ENCODE measurements around the gene KIF6.

KIF6 gene

DNA sequence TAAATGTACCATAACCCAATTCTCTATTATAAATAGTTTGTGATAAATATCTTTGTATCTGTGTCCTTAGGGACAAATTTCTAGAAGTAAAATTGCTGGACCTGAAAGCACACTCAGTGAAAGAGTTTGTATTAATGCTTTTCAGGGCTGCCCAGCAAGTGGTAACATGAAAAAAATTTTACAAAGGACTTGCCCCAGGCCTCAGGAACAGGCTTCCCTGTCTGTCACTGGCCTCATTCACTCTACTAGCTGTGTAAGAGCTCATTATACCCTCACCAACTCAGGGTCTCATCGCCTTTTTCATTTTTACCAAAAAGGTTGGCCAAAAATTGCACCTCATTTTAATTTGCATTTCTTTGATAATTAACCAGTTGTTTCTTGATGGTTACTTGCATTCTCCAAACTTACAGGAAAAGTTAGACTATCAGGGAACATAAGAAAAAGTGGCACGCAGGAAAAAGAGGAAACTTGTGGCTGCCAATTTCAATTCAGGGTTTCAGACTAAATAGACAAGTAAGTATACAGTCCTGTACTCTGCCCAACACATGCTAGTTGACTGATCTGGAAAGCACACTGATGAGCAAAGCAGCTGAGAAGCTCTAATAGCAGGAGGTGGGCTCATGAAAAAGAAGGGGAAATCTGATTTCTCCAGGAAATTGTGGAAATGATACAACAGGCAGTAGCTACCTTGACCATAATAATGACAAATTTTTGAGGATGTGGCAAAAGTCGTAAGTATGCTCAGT, 161.5 kb downstream of the KIF6 start:
- TF ChIP-seq, protein P1, sequence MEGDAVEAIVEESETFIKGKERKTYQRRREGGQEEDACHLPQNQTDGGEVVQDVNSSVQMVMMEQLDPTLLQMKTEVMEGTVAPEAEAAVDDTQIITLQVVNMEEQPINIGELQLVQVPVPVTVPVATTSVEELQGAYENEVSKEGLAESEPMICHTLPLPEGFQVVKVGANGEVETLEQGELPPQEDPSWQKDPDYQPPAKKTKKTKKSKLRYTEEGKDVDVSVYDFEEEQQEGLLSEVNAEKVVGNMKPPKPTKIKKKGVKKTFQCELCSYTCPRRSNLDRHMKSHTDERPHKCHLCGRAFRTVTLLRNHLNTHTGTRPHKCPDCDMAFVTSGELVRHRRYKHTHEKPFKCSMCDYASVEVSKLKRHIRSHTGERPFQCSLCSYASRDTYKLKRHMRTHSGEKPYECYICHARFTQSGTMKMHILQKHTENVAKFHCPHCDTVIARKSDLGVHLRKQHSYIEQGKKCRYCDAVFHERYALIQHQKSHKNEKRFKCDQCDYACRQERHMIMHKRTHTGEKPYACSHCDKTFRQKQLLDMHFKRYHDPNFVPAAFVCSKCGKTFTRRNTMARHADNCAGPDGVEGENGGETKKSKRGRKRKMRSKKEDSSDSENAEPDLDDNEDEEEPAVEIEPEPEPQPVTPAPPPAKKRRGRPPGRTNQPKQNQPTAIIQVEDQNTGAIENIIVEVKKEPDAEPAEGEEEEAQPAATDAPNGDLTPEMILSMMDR (IDR thresholded peaks at IDR 0.05; ENCODE audit: low read depth, low read length): no peak
- DNase-seq (ENCODE audit: low read depth in 2 of 2): no peak
- no peak overlapping the region for H3K4me3 ChIP-seq (replicated peaks in 1 of 2; ENCODE audit: low read depth in 2 of 2, low read length in 2 of 2)

DNA sequence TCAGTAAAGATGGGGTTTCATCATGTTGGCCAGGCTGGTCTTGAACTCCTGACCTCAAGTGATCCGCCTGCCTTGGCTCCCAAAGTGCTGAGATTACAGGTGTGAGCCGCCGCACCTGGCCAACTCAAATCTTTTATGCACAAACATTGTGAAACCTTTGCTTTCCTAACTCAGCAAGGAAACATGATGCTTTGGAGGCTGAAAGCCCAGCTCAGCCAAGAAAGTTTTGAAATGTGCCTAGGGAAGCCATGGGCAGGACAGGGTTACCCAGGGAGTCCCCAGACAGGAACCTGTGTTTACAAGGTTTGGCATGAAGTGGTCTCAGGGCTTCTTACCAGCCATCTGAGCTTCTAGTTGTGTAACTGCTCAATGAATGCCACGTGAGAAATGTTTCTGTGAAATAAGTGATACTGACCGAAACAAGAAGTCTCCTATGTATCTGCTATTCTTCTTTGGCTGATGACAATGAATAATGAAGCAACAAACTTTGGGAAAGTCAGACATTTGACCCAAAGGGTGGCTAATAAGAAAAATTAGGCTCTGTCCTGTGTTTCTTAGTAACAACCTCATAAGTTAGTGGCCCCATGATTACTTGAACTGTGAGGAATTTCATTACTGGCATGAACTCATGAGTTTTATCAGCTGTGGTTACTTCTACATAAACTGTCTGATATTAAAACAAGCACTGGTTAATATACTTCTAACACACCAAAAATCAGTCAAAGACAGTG, 163.5 kb downstream of the KIF6 start:
- TF ChIP-seq, protein P1 (IDR thresholded peaks at IDR 0.05; ENCODE audit: low read depth, low read length): no peak
- peak in 1 of 2 donors; percentile 49 for DNase-seq (ENCODE audit: low read depth in 2 of 2)
- no peak overlapping the region for H3K4me3 ChIP-seq (replicated peaks in 1 of 2; ENCODE audit: low read depth in 2 of 2, low read length in 2 of 2)

DNA sequence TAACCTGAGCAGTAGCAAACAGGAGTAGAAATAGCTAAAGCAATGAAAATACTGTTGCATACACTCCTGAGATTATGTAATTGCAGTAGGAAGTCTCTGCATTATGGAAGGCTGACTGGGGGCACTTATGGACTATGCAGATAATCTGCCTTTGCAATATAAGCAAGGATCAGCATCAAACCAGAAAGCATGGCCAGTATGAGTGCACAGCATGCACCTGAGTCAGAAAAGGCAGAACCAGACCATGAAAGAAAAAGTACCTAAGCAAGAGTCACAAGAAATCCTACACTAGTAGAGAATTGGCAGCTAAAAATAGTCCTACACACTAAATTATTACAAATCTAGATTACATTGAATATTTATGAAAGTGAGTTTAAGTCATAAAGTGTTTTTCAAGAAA, 164.3 kb downstream of the KIF6 start:
- no peak overlapping the region for H3K4me3 ChIP-seq (replicated peaks in 1 of 2; ENCODE audit: low read depth in 2 of 2, low read length in 2 of 2)
- no peak for DNase-seq (ENCODE audit: low read depth in 2 of 2)
- TF ChIP-seq, protein P1 (IDR thresholded peaks at IDR 0.05; ENCODE audit: low read depth, low read length): no peak

DNA sequence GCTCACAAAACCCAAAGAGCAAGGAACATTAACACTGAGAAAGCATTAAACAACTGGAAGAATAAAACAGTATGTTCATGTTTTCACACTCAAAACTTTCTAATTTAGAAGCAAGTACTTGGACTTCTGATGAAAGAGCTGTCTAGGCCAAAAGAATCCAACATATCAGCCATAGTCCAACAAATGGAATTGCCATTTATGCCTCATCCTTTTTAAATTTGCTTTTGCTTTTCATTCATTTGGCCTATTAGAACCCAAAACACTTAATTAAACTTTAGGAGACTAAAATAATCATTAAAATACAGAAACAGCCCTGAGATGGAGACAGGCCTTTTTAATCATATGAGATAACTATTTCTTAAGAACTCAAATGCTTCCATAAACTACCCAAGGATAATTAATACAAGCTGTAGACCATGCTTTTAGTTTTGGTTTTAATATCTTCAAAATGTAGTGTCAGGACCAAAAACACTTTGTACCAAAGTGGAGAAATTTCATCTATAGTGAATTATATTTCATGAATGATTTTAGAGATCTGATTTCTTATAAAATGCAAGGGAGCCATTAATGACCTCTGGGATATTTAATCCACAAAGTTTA, 166.5 kb downstream of the KIF6 start:
- DNase-seq (ENCODE audit: low read depth in 2 of 2): no peak
- H3K4me3 ChIP-seq (replicated peaks in 1 of 2; ENCODE audit: low read depth in 2 of 2, low read length in 2 of 2): no peak overlapping the region
- TF ChIP-seq, protein P1 (IDR thresholded peaks at IDR 0.05; ENCODE audit: low read depth, low read length): no peak

DNA sequence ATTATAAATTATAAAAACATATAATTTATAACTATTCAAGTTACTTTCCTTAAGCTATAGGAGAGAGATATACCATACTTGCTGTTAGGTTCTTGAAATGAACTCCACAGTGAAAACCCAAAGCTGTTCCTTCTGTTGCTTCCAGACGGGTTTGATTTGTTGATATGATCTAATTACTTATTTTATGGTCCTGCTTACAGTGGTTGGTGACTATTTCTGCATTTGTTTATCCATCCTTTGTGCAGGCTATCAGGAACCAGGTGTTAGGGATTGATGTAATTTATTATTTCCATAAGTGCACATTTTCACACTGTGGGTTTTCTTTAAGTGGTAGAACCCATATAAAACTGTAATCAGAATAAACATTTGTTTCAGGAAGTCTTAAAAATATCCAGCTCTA, 167.1 kb downstream of the KIF6 start:
- no peak overlapping the region for H3K4me3 ChIP-seq (replicated peaks in 1 of 2; ENCODE audit: low read depth in 2 of 2, low read length in 2 of 2)
- TF ChIP-seq, protein P1 (IDR thresholded peaks at IDR 0.05; ENCODE audit: low read depth, low read length): no peak

DNA sequence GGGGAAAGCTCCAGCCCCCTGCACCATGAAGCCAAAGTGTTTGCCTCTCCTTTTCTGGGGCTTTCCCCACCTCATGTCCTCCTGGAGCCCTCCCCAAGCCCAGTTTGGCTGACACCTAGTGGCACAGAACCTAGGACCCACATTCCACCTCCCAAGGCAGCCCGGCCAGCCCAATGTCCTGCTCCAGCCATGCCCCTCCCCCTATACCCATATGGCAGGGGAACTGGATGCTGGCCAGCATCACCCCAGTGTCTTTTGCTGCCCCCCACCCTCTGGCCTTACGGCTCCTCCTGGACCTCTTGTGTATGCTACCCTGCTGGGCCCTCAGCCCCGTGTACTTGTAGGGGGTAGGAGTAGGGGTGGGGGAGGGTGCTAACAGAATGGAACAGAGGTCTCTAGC, 170.1 kb downstream of the KIF6 start:
- no peak for DNase-seq (ENCODE audit: low read depth in 2 of 2)
- no peak overlapping the region for H3K4me3 ChIP-seq (replicated peaks in 1 of 2; ENCODE audit: low read depth in 2 of 2, low read length in 2 of 2)
- TF ChIP-seq, protein P1 (IDR thresholded peaks at IDR 0.05; ENCODE audit: low read depth, low read length): no peak

More for the DNA sequence above, 167.1 kb downstream of the KIF6 start:
- no peak for DNase-seq (ENCODE audit: low read depth in 2 of 2)

Measured in cardiac fibroblast (primary cell).